ENCODE results near the gene MYO3B.

GRCh38 chr2:170369894-170370293, 191.9 kb downstream of the MYO3B start:
- TF ChIP-seq BHLHE40 (IDR thresholded peaks at IDR 0.05; ENCODE audit: borderline replicate concordance) (no peak), FOXK2 (IDR thresholded peaks at IDR 0.05) (no peak), FOXA1 (IDR thresholded peaks at IDR 0.05) (no peak), NFRKB (IDR thresholded peaks at IDR 0.05) (no peak), TARDBP (IDR thresholded peaks at IDR 0.05) (no peak), SP1 (IDR thresholded peaks at IDR 0.05) (no peak), L3MBTL2 (conservative IDR thresholded peaks at IDR 0.05) (no peak)
